GM12865 (cell line): ENCODE data around the gene PDLIM7.
A peak's percentile ranks its signal among the peaks of the same experiment; 100 is the strongest.

Source experiments
- DNase-seq: peaks from one replicate; pipeline ENCODE4 v3.0.0; 2010; ENCODE audit warnings: low read depth
- H3K4me3 ChIP-seq: 2 replicates; pipeline ENCODE4 v1.5.1; 2011; ENCODE audit warnings: mild to moderate bottlenecking, low read depth, low read length, control low read depth
- CTCF ChIP-seq: IDR thresholded peaks from 2 replicates; pipeline ENCODE4 v1.5.1; 2011; ENCODE audit warnings: low read length, control low read depth, low read depth, inconsistent platforms; ENCODE audit not compliant: insufficient read depth; ENCODE audit errors: missing control alignments

PDLIM7 gene

GRCh38 chr5:177509991-177510566 is 12.7 kb upstream of the PDLIM7 start:
- H3K4me3 ChIP-seq = peak overlapping the region; percentile 62
- peak; percentile 75 for DNase-seq
- TF ChIP-seq CTCF = peak; percentile 5

- peak; percentile 66 for DNase-seq
- TF ChIP-seq CTCF = no peak
- H3K4me3 ChIP-seq = peak within 1 kb of the TSS; percentile 62
Measured at GRCh38 chr5:177509381-177509951, 12.1 kb upstream of the PDLIM7 start, which contains the start of gene DOK3. DOK3 (minus strand) TSS chr5:177509826; CDS start chr5:177509540, 286 bp downstream.

- DNase-seq = peak; percentile 69
- no peak for TF ChIP-seq CTCF
- H3K4me3 ChIP-seq = peak overlapping the region; percentile 62
Measured at GRCh38 chr5:177508837-177509236, 11.4 kb upstream of the PDLIM7 start.

- no peak for TF ChIP-seq CTCF
- H3K4me3 ChIP-seq = peak overlapping the region; percentile 62
- DNase-seq = peak; percentile 31
Measured at GRCh38 chr5:177508221-177508611, 10.8 kb upstream of the PDLIM7 start.

- peak; percentile 35 for DNase-seq
- peak overlapping the region; percentile 62 for H3K4me3 ChIP-seq
- TF ChIP-seq CTCF = peak; percentile 5
Measured at GRCh38 chr5:177507596-177508220, 10.3 kb upstream of the PDLIM7 start.

GRCh38 chr5:177507165-177507564 is 9.8 kb upstream of the PDLIM7 start:
- TF ChIP-seq CTCF = peak; percentile 24
- DNase-seq = peak; percentile 46
- no peak overlapping the region for H3K4me3 ChIP-seq
